ENCODE measurements around the gene SALL3. TPM values are rescaled to one million over a fixed set of nuclear protein-coding genes. Genes with fewer than 3 reads are reported as not detected.

Gene SALL3
- total RNA-seq (2022; extraction: Qiagen RNA extraction): not detected in 5 replicates

DNA sequence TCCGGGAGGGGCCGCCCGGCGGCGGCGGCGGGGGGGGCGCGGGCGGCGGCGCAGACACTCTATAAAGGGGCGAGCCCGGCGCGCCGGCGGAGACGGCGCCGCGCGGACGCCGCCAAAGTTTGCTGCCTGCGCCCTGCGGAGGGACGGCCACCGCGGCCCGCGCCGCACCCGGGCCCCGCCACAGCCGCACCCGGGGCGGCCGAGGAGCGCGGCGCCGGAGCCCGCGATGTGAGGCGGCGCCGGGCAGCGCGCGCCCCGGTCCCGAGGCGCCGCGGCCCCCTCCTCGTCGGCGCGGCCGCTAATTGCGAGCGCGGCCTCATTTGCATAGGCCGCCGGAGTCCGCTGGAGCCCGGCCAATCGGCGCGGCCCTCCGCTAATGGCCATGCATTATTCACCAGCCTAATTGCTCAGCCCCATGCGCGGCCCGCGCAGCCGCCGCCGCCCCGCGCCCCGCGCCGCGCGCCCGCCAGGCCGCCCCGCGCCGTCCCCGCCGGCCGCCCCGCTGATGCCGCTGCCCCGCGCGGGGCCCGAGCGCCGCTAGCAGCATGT, at the start of gene SALL3:
Gene SALL3 (plus strand): TSS at position 89 of the 549 bp plus-strand sequence. CDS start 457 bp downstream, at position 546.

Other genes starting within 250 kb of the SALL3 start
- 13.3 to 15.8 TPM (median 15.5 TPM) in 5 replicates for gene ATP9B, start 89.6 kb downstream of the SALL3 start, total RNA-seq (2022; extraction: Qiagen RNA extraction)

Data from A549 treated with AZD2906 at 1 μM for 4 hours (cell line).